ENCODE data around the gene ZACN.

ZACN gene

GRCh38 chr17:76081295-76082210 is 2.6 kb downstream of the ZACN start:
- no peak for DNase-seq (ENCODE audit: low read depth in 3 of 3)

GRCh38 chr17:76082326-76083251 is 3.6 kb downstream of the ZACN start:
- DNase-seq (ENCODE audit: low read depth in 3 of 3) = no peak

- no peak for DNase-seq (ENCODE audit: low read depth in 3 of 3)
Observed at GRCh38 chr17:76083536-76084182, 4.7 kb downstream of the ZACN start.

- no peak for DNase-seq (ENCODE audit: low read depth in 3 of 3)
Observed at GRCh38 chr17:76085066-76085730, 6.2 kb downstream of the ZACN start.

DNA sequence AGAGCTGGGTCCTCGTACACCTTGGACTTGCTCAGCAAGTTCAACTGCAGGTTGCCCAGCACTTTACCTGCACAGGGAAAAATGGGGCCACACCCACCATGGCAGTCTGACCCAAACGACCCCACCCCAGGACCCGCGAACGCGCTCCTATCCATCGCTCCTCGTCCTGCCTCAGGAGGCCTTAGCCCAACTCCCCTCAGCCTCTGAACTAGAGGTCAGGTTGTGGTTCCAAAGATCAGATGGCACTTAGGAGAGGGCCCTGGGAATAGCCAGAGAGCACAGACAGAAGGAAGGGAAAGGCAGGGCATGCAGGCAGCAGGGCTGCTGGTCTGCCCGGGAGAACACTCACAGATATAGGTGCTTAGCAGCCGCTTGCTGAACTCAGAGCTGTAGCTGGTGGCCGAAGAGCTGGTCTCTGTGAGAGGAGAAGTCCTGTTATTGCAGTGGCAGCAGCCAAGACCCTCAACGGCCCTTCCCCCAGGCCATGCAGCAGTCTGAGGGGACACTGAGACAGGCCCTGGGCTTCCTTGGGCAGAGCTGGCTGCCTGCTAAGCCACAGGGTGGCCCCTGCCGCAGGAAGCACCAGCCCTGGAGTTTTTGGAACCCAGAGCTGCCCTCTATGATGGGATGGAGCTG is 6.9 kb downstream of the ZACN start:
- DNase-seq (ENCODE audit: low read depth in 3 of 3) = no peak

DNA sequence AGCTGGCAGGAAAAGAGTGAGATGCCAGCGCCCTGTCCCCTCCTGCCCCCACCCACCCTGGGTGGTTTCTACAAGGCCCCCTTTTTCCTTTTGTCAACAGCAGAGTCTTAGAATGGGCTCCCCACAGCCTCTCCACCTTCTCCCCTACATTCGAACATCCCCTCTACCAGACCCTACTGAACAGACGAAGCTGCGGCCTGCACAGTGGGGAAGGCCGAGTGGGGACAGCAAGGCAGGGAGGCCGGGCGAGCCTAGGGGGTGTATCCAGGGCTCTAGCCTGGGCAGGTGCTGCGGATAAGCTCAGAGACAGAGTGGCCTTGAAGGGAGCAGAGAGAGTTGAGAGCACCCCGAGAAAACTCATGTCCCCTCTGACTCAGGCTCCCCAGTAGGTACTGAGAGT is 7.4 kb downstream of the ZACN start:
- DNase-seq (ENCODE audit: low read depth in 3 of 3) = no peak

- DNase-seq (ENCODE audit: low read depth in 3 of 3) = no peak
Observed at GRCh38 chr17:76087531-76087930, 8.5 kb downstream of the ZACN start.

GRCh38 chr17:76088041-76088867 is 9.3 kb downstream of the ZACN start:
- no peak for DNase-seq (ENCODE audit: low read depth in 3 of 3)

DNA sequence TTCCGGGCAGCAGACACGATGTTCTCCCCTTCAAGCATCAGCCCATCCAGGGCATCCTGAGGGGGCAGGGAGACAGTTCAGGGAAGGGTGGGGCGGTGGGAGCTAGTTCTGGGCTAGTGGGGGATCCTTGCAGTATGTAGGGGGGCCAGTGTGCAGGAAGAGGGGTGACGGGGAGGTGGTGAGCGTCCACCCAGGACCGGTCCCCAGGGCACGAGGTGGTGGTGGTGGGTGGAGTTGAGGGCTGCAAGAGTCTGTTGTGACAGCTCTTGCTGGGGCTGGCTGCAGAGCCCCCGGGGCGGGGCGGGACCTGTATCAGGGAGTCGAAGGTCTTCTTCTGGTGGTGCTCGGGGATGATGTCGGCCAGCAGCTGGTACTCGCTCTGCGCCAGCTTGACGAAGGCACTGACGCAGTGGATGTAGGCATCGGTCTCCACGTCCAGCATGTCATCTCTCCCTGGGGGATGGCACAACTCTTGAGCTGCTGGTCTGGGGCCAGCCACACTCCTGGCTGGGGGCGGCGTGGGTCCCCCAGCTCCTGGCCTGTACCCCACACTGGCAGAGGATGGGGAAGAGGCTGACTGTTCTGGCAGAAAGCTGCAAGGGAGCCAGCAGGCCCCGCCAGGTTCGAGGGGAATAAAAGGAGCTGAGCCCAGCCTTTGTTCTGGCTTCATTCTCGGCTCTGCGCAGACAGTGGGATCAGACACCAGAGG is 10.0 kb downstream of the ZACN start:
- DNase-seq (ENCODE audit: low read depth in 3 of 3) = no peak

- no peak for DNase-seq (ENCODE audit: low read depth in 3 of 3)
Observed at GRCh38 chr17:76089680-76090516, 10.9 kb downstream of the ZACN start.

- DNase-seq (ENCODE audit: low read depth in 3 of 3) = no peak
Observed at GRCh38 chr17:76090517-76091129, 11.6 kb downstream of the ZACN start.

- no peak for DNase-seq (ENCODE audit: low read depth in 3 of 3)
Observed at GRCh38 chr17:76091526-76092286, 12.7 kb downstream of the ZACN start.

DNA sequence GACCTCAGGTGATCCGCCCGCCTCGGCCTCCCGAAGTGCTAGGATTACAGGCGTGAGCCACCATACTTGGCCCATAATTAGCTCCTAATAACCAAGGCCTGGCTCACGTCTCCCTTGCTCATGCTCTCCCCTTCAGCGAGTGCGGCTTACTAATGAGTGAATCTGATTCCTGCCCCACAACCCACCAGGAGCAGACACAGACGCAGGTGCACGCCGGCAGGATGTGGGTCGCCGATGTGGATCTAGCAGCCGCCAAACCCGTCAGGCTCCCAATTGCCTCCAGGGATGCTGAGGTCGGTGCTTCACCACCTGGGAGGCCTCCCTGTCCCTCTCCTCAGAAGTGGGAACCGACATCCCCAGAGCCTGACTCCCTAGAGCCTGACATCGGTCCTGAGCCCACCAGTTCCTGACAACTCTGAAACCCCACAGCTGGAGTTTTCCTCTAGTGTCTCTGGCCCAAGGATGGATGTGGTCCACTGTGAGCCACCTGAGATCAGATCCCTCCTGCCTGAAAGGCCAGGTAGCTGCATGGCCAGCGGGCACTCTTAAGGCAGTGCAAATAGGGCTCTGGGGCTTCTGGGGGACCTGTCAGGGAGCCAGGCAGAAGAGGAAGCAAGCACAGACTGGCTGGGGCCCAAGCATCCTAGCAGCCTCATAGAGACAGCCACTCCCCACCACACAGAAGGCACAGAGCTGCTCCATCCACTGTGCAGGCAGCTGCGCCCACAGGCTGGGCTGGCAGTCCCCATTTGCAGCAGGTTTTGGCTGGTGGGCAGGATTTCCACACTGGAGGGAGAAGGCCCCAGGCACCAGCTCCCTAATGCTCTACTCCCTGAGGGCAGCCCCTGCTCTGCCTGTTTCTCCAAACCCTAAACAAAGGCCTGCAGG is 13.8 kb downstream of the ZACN start:
- no peak for DNase-seq (ENCODE audit: low read depth in 3 of 3)

GRCh38 chr17:76094046-76094445 is 15.1 kb downstream of the ZACN start:
- DNase-seq (ENCODE audit: low read depth in 3 of 3) = no peak

DNA sequence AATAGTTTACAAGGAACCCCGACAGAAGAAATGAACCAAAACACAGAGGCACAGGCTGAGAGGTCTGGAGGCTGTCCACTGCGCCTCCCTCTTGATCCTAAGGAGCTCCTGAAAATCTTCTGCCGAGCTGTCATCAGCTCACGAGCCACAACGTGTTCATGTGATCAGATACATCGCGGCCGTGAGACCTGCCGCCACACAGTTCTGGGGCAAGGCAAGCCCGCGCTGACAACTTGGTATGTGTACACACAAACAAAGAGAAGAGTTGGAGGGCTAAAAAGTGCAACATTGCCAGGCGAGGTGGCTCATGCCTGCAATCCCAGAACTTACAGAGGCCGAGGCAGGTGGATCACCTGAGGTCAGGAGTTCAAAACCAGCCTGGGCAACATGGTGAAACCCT is 17.0 kb downstream of the ZACN start:
- no peak for DNase-seq (ENCODE audit: low read depth in 3 of 3)

DNA sequence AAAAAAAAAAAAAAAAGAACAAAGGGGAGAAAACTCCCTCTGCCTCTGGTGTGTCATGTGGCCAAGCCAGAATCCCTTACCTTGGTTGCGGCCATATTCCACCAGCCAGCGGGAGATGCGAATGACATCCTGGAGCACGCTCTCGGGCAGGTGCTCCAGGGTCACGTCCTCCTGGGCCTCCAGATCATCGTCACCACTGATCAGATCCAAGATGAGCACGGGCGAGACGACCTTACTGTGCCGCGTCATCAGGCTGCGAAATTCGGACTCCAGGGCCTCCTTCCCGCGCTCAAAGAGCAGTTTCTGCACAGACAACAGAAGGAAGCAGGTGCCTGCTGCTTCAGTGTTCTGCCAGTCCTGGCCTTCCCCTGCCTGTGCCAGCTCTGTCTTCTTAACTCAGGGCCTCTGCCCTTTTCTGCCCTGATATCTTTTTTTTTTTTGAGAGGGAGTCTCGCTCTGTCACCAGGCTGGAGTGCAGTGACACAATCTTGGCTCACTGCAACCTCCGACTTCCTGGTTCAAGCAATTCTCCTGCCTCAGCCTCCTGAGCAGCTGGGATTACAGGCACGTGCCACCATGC is 18.8 kb downstream of the ZACN start:
- DNase-seq (ENCODE audit: low read depth in 3 of 3) = no peak
